HEK293T (cell line): ENCODE results near the gene ARMC7.

ENCODE experiments used
- FOXM1 ChIP-seq: fragments of 450-650 bp; IDR thresholded peaks from 2 replicates; pipeline ENCODE4 v1.6.1; 2017; ENCODE audit warnings: mild to moderate bottlenecking, borderline replicate concordance
- LEF1 ChIP-seq: fragments of 450-650 bp; IDR thresholded peaks from 2 replicates; pipeline ENCODE4 v1.6.1; 2017; ENCODE audit warnings: mild to moderate bottlenecking, borderline replicate concordance
- PKNOX1 ChIP-seq: fragments of 450-650 bp; IDR thresholded peaks from 2 replicates; pipeline ENCODE4 v1.6.1; 2016

DNA sequence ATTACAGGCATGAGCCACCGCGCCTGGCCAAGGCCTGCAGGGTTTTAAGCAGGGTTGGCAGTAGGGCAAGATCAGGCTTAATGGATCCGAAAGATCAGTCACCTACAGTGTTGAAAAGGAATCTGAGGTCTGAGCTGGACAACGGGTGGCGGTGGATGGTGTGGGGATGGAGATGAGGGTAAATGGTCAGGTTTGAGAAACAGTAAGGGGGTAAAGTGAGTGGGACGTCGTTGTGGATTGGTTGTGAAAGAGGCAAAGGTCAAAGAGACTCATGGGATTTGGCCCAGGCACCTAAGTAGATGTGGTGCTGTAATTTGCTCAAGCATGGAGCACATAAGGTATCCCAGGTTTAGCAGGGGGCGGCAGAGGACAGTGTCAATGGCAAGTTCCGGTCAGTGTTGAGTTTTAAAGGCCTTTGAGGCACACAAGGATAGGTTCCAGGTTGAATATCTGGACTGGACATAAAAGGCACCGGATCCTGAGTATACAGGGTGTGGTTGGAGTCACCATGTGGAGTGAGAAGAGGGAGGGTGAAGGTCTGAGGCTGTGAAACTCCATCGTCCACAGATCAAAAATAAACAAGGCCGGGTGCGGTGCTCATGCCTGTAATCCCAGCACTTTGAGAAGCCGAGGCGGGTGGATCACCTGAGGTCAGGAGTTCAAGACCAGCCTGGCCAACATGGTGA lies 23.1 kb upstream of the ARMC7 start:
- no peak for TF ChIP-seq FOXM1
- no peak for TF ChIP-seq PKNOX1
- no peak for TF ChIP-seq LEF1
